Germinal center (tissue), 1 donor: ENCODE measurements around the gene ALPK3.

Experiments
- DNase-seq: peaks from one replicate; pipeline ENCODE4 v3.0.0; 2012; ENCODE audit warnings: mixed read lengths, low spot score

The ALPK3 gene

GRCh38 chr15:84816694-84817465 is at the start of gene ALPK3:
TSS of gene ALPK3 (plus strand) at chr15:84817356. CDS start at chr15:84817453, 97 bp downstream.
- no peak for DNase-seq

GRCh38 chr15:84772031-84772430 is 45.1 kb upstream of the ALPK3 start:
- no peak for DNase-seq

- DNase-seq: no peak
Measured at GRCh38 chr15:84772467-84772866, 44.7 kb upstream of the ALPK3 start.

GRCh38 chr15:84773716-84774115 is 43.4 kb upstream of the ALPK3 start:
- no peak for DNase-seq

- DNase-seq: no peak
Measured at GRCh38 chr15:84775867-84776449, 41.2 kb upstream of the ALPK3 start.

- no peak for DNase-seq
Measured at GRCh38 chr15:84778194-84778593, 39.0 kb upstream of the ALPK3 start.

- no peak for DNase-seq
Measured at GRCh38 chr15:84780492-84780891, 36.7 kb upstream of the ALPK3 start.

GRCh38 chr15:84781495-84781894 is 35.7 kb upstream of the ALPK3 start:
- DNase-seq: no peak

- no peak for DNase-seq
Measured at GRCh38 chr15:84782346-84782745, 34.8 kb upstream of the ALPK3 start.

- DNase-seq: no peak
Measured at GRCh38 chr15:84783493-84784251, 33.5 kb upstream of the ALPK3 start.

- no peak for DNase-seq
Measured at GRCh38 chr15:84784262-84784661, 32.9 kb upstream of the ALPK3 start.

- no peak for DNase-seq
Measured at GRCh38 chr15:84785053-84785452, 32.1 kb upstream of the ALPK3 start.

- DNase-seq: no peak
Measured at GRCh38 chr15:84788500-84788899, 28.7 kb upstream of the ALPK3 start.

- no peak for DNase-seq
Measured at GRCh38 chr15:84789762-84790161, 27.4 kb upstream of the ALPK3 start.

- DNase-seq: no peak
Measured at GRCh38 chr15:84790676-84791075, 26.5 kb upstream of the ALPK3 start.

- DNase-seq: no peak
Measured at GRCh38 chr15:84791763-84792162, 25.4 kb upstream of the ALPK3 start.

GRCh38 chr15:84793431-84794161 is 23.6 kb upstream of the ALPK3 start:
- DNase-seq: no peak

GRCh38 chr15:84794162-84794547 is 23.0 kb upstream of the ALPK3 start:
- no peak for DNase-seq

- DNase-seq: no peak
Measured at GRCh38 chr15:84795186-84795585, 22.0 kb upstream of the ALPK3 start.

- DNase-seq: no peak
Measured at GRCh38 chr15:84797212-84797611, 19.9 kb upstream of the ALPK3 start.

- no peak for DNase-seq
Measured at GRCh38 chr15:84797801-84798200, 19.4 kb upstream of the ALPK3 start.

GRCh38 chr15:84798436-84798946 is 18.7 kb upstream of the ALPK3 start:
- no peak for DNase-seq
